HepG2 (cell line): ENCODE measurements around the gene FOXK2. TPM values are rescaled to one million over a fixed set of nuclear protein-coding genes. Genes with fewer than 3 reads are reported as not detected.
A peak's percentile ranks its signal among the peaks of the same experiment; 100 is the strongest.

Experiments used
- ASH2L ChIP-seq: fragments of 300-600, 200-600 bp; sonication (generic); IDR thresholded peaks from 2 replicates; pipeline ENCODE4 v1.7.0; 2017; ENCODE audit warnings: low read depth, mild to moderate bottlenecking, moderate library complexity, mixed read lengths, low read length; ENCODE audit not compliant: insufficient read length
- CHCHD3 ChIP-seq: sonication (generic); formaldehyde crosslinking; IDR thresholded peaks from 2 replicates; pipeline ENCODE4 v1.8.0; 2022; ENCODE audit warnings: mild to moderate bottlenecking, missing genetic modification reagents, moderate library complexity
- EED ChIP-seq: sonication (generic); formaldehyde crosslinking; IDR thresholded peaks from 2 replicates; pipeline ENCODE4 v1.5.0; 2020; ENCODE audit warnings: mild to moderate bottlenecking, missing genetic modification reagents
- FOXP4 ChIP-seq: sonication (generic); formaldehyde crosslinking; IDR thresholded peaks from 2 replicates; pipeline ENCODE4 v1.4.0; 2020; ENCODE audit warnings: missing genetic modification reagents
- HNF1A ChIP-seq, 2 experiments: sonication (generic) in 1 of 2; formaldehyde crosslinking in 1 of 2; IDR thresholded peaks; 2 replicates each; pipeline versions ENCODE4 v1.4.0 to v1.6.1; 2016 to 2020; ENCODE audit warnings: borderline replicate concordance in 1 of 2, low read depth in 1 of 2, mild to moderate bottlenecking in 1 of 2, missing genetic modification reagents in 1 of 2
- MAFK ChIP-seq, 2 experiments: IDR thresholded peaks in 1 of 2; conservative IDR thresholded peaks in 1 of 2; 2 replicates each; pipeline ENCODE4 v1.6.1; 2011; ENCODE audit warnings: improper control_type of control experiment in 2 of 2, low read length in 2 of 2
- TCF12 ChIP-seq, 2 experiments: fragments of 450-650 bp in 1 of 2; sonication (generic) in 1 of 2; formaldehyde crosslinking in 1 of 2; IDR thresholded peaks; 2 replicates each; pipeline versions ENCODE4 v1.6.1 to v1.8.0; 2017 to 2022; ENCODE audit warnings: antibody characterized with exemption in 1 of 2, mild to moderate bottlenecking in 1 of 2, missing genetic modification reagents in 1 of 2, moderate library complexity in 1 of 2
- THRA ChIP-seq: sonication (generic); formaldehyde crosslinking; IDR thresholded peaks from 2 replicates; pipeline ENCODE4 v1.4.0; 2020; ENCODE audit warnings: missing genetic modification reagents, borderline replicate concordance
- THYN1 ChIP-seq: sonication (generic); formaldehyde crosslinking; IDR thresholded peaks from 2 replicates; pipeline ENCODE4 v1.8.1; 2023; ENCODE audit warnings: low read depth, mild to moderate bottlenecking, moderate library complexity, missing genetic modification reagents, borderline replicate concordance
- ZNF24 ChIP-seq: fragments of 450-650 bp; IDR thresholded peaks from 2 replicates; pipeline ENCODE4 v1.6.1; 2017; ENCODE audit warnings: antibody characterized with exemption, mild to moderate bottlenecking
- ZNF350 ChIP-seq: sonication (generic); formaldehyde crosslinking; IDR thresholded peaks from 2 replicates; pipeline ENCODE4 v1.4.0; 2020; ENCODE audit warnings: mild to moderate bottlenecking, low read depth, missing genetic modification reagents, borderline replicate concordance
- ZNF44 ChIP-seq: sonication (generic); formaldehyde crosslinking; IDR thresholded peaks from 2 replicates; pipeline ENCODE4 v1.5.1; 2020; ENCODE audit warnings: mild to moderate bottlenecking, missing genetic modification reagents
- ZNF496 ChIP-seq: sonication (generic); formaldehyde crosslinking; IDR thresholded peaks from 2 replicates; pipeline ENCODE4 v1.8.1; 2023; ENCODE audit warnings: mild to moderate bottlenecking, moderate library complexity, missing genetic modification reagents; ENCODE audit not compliant: insufficient replicate concordance
- ZNF710 ChIP-seq: sonication (generic); formaldehyde crosslinking; IDR thresholded peaks from 2 replicates; pipeline ENCODE4 v1.5.0; 2020; ENCODE audit warnings: mild to moderate bottlenecking, missing genetic modification reagents, borderline replicate concordance
- polyA plus RNA-seq, 8 experiments: library from polyadenylated mRNA; depleted of rRNA in 3 of 8; stranded (reverse) in 7 of 8; unstranded in 1 of 8; fragments of >200 nt; fragmentation: Illumina TruSeq in 4 of 8; extraction: Trizol in 4 of 8; gene quantifications; 2 replicates each; pipeline versions ENCODE4 v1.2.1 to v1.2.3, GENCODE V29; 2011 to 2016; ENCODE audit warnings: low read depth in 4 of 8, missing spikeins in 1 of 8, mixed read lengths in 1 of 8; ENCODE audit not compliant: insufficient read depth in 1 of 8
- total RNA-seq, 5 experiments: library from RNA; depleted of rRNA; stranded (reverse); fragments of >200 nt; fragmentation: Illumina TruSeq; extraction: Trizol; gene quantifications; 2 replicates each; pipeline ENCODE4 v1.2.3, GENCODE V29; 2016; ENCODE audit warnings: low read depth in 1 of 5

The FOXK2 gene
- total and polyA plus RNA-seq, 2 of the 13 experiments (the other 11 are each of a cell fraction or from before 2014, with no cell fraction given) = 67.1 to 67.2 TPM

- TF ChIP-seq THYN1 (CRISPR knock-in tag) = no peak
- TF ChIP-seq CHCHD3 (CRISPR knock-in tag) = no peak
- TF ChIP-seq MAFK (conservative IDR thresholded peaks at IDR 0.05 in 1 of 2, IDR thresholded peaks at IDR 0.05 in 1 of 2; ENCODE audit: low read length in 2 of 2) = no peak
- TF ChIP-seq FOXP4 (CRISPR knock-in tag) = peak; percentile 35; the same call in 1 of the 2 replicates
- no peak for TF ChIP-seq ZNF710 (CRISPR knock-in tag)
- no peak for TF ChIP-seq HNF1A (IDR thresholded peaks at IDR 0.05; ENCODE audit: low read depth)
- TF ChIP-seq HNF1A (CRISPR knock-in tag; IDR thresholded peaks at IDR 0.05; ENCODE audit: borderline replicate concordance) = peak; percentile 50; the same call in 1 of the 2 replicates
- TF ChIP-seq ZNF44 (CRISPR knock-in tag) = no peak
- TF ChIP-seq THRA (CRISPR knock-in tag) = peak; percentile 76; the same call in 1 of the 2 replicates
- TF ChIP-seq ZNF24 = no peak
- 0 out of 2 replicates have a peak, but pooled peaks have one; percentile 38 for TF ChIP-seq ZNF350 (CRISPR knock-in tag)
- TF ChIP-seq EED (CRISPR knock-in tag) = no peak
- TF ChIP-seq TCF12 (IDR thresholded peaks at IDR 0.05) = no peak
- no peak for TF ChIP-seq TCF12 (CRISPR knock-in tag; IDR thresholded peaks at IDR 0.05)
- no peak for TF ChIP-seq ZNF496 (CRISPR knock-in tag)
- no peak for TF ChIP-seq ASH2L
Observed at GRCh38 chr17:82553210-82553930, 33.8 kb downstream of the FOXK2 start (continued).
